Activated T-cell treated with anti-CD3 and anti-CD28 coated beads for 4 hours (primary cell): ENCODE data around the gene SLC6A9.

Source experiments
- DNase-seq: peaks from one replicate; pipeline ENCODE4 v3.0.0-alpha.2; 2020

SLC6A9 gene

GRCh38 chr1:44031252-44032169 lies at the start of gene SLC6A9:
SLC6A9 (minus strand) TSS chr1:44031462; CDS start chr1:44024277, 7,185 bp downstream.
- peak; percentile 36 for DNase-seq

GRCh38 chr1:44079566-44079965 lies 48.3 kb upstream of the SLC6A9 start:
- no peak for DNase-seq

GRCh38 chr1:44078104-44078503 lies 46.8 kb upstream of the SLC6A9 start:
- DNase-seq, result no peak

DNA sequence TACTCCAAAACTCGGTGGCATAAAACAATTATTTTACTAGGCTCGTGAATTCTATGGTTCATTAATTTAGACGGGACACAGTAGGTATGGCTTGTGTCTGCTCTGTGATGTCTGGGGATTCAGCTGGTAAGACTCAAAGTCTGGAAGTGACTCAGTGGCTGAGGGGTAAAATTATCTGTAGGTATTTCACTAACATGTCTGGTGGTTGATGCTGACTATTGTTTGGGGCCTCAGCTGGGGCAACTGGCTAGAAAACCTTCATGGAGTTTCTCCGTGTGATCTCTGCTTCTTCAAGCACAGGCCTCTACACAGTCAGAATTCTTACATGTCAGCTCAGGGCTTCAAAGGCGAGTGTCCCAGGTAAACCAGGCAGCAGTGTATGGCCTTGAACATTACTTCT lies 46.2 kb upstream of the SLC6A9 start:
- no peak for DNase-seq

- DNase-seq, result no peak
These were observed 44.8 kb upstream of the SLC6A9 start for GRCh38 chr1:44076066-44076465.

- DNase-seq, result no peak
These were observed 43.2 kb upstream of the SLC6A9 start for GRCh38 chr1:44074415-44074814.

GRCh38 chr1:44073528-44073927 lies 42.3 kb upstream of the SLC6A9 start:
- DNase-seq, result no peak

DNA sequence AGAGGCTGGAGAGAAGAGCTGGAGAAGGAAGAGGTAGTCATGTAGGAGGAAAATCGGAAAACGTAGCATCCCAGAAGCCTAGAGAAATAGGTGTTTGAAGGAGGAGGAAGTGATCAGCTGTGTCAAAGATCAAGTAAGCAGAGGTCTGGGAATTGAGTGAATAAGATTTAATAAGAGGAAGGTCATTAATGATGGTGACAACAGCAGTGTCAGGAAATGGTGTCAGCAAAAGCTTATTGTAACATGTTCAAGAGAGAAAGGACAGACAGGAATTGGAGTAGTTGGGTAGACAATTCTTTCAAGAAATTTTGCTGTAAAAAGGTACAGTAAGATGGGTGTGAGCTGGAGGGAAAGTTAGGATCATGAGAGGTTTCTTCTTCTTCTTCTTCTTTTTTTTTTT lies 41.6 kb upstream of the SLC6A9 start:
- DNase-seq, result no peak

DNA sequence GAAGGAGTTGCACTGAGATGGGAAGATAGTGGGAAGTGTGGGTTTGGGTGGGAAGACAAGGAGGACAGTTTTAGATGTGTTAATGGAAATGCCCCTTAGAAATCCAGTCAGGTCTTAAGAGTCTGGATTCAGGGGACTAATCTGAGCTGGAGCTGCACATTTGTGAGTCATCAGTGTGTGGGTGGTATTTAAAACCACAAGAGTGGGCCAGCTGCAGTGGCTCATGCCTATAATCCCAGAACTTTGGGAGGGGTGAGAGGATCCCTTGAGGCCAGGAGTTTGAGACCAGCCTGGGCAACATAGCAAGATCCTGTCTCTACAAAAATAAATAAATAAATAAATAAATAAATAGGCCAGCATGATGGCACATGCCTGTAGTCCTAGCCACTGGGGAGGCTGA lies 40.9 kb upstream of the SLC6A9 start:
- no peak for DNase-seq

DNA sequence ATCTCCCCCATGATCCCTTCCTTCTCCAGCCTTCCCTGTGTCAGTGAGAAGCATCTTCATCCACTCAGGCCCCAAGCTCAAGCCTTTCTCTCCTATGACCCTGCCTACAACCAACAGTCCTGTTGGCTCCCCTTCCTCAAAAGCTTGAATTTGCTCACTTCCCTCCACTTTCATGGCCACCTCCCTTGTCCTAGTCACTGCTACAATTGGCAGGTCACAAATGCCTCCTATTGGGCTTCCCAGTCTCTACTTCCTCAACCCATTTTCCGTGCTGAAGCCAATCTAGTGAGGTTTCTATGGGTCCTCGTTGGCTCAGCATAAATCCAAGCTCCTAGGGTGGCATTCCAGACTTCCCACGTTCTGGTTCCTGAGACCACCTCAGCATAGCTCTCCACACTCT lies 40.2 kb upstream of the SLC6A9 start:
- DNase-seq, result no peak

- no peak for DNase-seq
These were observed 37.2 kb upstream of the SLC6A9 start for GRCh38 chr1:44068442-44068921.

GRCh38 chr1:44067266-44068250 lies 36.3 kb upstream of the SLC6A9 start:
- no peak for DNase-seq

- DNase-seq, result no peak
These were observed 31.5 kb upstream of the SLC6A9 start for GRCh38 chr1:44062656-44063179.

DNA sequence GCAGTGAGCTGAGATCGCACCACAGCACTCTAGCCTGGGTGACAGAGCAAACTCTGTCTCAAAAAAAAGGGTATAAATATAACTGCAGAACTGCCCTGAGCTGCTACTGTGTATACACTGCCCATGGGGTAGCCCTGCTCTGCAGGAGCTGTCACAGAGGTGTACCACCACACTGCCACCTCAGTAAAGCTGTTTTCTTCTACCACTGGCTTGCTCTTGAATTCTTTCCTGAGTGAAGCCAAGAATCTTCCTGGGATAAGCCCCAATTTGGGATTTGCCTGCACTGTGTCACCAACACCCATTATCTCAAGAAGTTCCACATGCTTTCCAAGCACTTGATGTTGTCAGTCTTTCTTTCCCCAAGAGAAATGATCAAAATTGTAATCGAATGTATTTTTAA lies 30.6 kb upstream of the SLC6A9 start:
- no peak for DNase-seq

GRCh38 chr1:44060830-44061267 lies 29.6 kb upstream of the SLC6A9 start:
- DNase-seq, result no peak

- DNase-seq, result no peak
These were observed 28.5 kb upstream of the SLC6A9 start for GRCh38 chr1:44059664-44060355.

GRCh38 chr1:44059212-44059611 lies 27.9 kb upstream of the SLC6A9 start:
- DNase-seq, result no peak

GRCh38 chr1:44057293-44057692 lies 26.0 kb upstream of the SLC6A9 start:
- DNase-seq, result no peak

- DNase-seq, result no peak
These were observed 22.1 kb upstream of the SLC6A9 start for GRCh38 chr1:44053394-44053793.

DNA sequence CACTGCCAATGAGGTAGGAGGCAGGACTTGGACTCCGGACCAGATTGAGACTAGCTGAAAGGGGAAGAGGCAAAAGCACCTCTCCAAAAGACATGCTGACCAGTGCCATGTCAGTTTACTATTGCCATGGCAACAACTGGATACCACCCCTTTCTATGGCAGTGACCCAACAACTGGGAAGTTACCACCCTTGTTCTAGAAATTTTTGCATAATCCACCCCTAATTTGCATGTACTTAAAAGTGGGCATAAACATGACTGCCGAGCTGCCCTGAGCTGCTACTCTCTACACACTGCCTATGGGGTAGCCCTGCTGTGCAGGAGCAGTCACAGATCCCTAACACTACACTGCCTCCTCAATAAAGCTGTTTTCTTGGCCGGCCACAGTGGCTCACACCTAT lies 19.0 kb upstream of the SLC6A9 start:
- DNase-seq, result no peak

DNA sequence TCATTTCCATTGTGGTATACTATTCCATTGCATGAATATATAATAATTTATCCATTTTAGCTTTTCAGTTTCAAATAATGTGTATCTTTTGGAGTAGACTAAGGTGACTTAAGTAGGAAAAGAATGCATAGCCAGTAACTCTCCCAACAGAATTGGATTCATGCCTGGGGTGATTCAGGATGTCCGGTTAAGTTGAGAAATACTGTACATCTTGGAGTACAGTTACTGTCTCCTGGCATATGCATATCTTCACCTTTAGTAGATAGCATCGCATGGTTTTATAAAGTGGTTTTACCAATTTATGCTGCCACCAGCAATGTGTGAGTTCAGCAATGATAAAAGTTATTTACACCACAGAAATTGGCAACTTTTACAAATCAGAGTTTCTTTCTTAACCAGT lies 18.6 kb upstream of the SLC6A9 start:
- DNase-seq, result no peak

DNA sequence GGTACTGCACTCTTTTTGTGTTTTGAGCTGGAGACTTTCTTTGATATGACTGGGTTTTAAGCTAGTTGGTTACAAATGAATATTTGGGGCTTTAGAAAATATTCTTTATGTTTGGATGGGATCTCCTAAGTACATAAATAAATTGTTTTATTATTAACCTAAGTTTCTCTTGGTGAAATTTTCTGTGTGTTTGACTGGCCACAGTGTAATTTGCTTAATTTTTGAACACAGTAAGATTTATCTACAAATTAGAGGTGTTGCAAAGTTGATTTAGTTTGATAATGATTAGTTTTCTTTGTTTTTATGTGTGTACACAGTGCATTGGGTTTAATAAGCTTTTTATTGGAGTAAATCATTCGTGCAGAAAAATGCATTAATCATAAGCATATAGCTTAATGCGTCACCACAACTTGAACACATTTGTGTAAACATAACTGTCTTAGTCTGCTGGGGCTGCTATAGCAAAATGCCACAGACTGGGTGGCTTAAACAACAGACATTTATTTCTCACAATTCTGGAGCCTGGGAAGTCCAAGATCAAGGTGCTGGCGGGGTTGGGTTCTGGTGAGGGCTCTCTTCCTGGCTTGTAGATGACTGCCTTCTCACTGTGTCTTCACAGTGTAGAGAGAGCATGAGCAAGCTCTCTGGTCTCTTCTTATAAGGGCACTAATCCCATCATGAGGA lies 17.4 kb upstream of the SLC6A9 start:
- DNase-seq, result no peak
